H1 (cell line): ENCODE measurements around the gene VPS13D. TPM values are rescaled to one million over a fixed set of nuclear protein-coding genes. Genes with fewer than 3 reads are reported as not detected.

ENCODE experiments used
- CTCF ChIA-PET: fragments of 300-600 bp; sonication (Branson Sonifier 250); formaldehyde crosslinking; loops from one replicate; lab custom pipeline; 2021; ENCODE audit not compliant: partially characterized antibody; lab: Charles Lee
- POLR2A ChIA-PET: fragments of 300-600 bp; sonication (Branson Sonifier 250); formaldehyde crosslinking; loops from one replicate; lab custom pipeline; 2021; ENCODE audit warnings: inconsistent platforms; ENCODE audit not compliant: partially characterized antibody; lab: Charles Lee
- DNase-seq, 2 experiments: peaks; one replicate each; pipeline versions ENCODE4 v3.0.0 to v3.0.0-alpha.2; 2010 to 2022; ENCODE audit warnings: low spot score in 2 of 2, low read depth in 1 of 2, mixed read lengths in 1 of 2
- FAIRE-seq: peaks from 2 replicates; lab custom pipeline; 2011; peaks lifted over from hg19 to GRCh38; lab: Jason Lieb, UNC
- H2AFZ ChIP-seq: 2 replicates; pipeline ENCODE4 v1.8.1; 2012; ENCODE audit warnings: low read length, inconsistent platforms
- H2AK5ac ChIP-seq: 2 replicates; pipeline ENCODE4 v1.6.1; 2013; ENCODE audit warnings: low read depth, low read length
- H2BK120ac ChIP-seq: replicated peaks from 2 replicates; pipeline ENCODE3; 2013; ENCODE audit warnings: low read depth, low read length, inconsistent platforms
- H2BK12ac ChIP-seq: 2 replicates; pipeline ENCODE4 v1.6.1; 2013; ENCODE audit warnings: low read depth, low read length
- H2BK15ac ChIP-seq: 2 replicates; pipeline ENCODE4 v1.6.1; 2013; ENCODE audit warnings: low read length
- H2BK20ac ChIP-seq: 2 replicates; pipeline ENCODE4 v1.6.1; 2013; ENCODE audit warnings: low read length
- H2BK5ac ChIP-seq: 2 replicates; pipeline ENCODE4 v1.6.1; 2013; ENCODE audit warnings: low read depth, low read length
- H3K14ac ChIP-seq: 2 replicates; pipeline ENCODE4 v1.6.1; 2013; ENCODE audit warnings: inconsistent platforms; ENCODE audit not compliant: insufficient read length
- H3K18ac ChIP-seq: 2 replicates; pipeline ENCODE4 v1.6.1; 2013; ENCODE audit warnings: low read length; ENCODE audit errors: extremely low read depth
- H3K23ac ChIP-seq: 2 replicates; pipeline ENCODE4 v1.6.1; 2013; ENCODE audit warnings: inconsistent platforms; ENCODE audit not compliant: insufficient read length
- H3K23me2 ChIP-seq: 2 replicates; pipeline ENCODE4 v1.6.1; 2013; ENCODE audit warnings: low read depth, low read length
- H3K27ac ChIP-seq: 2 replicates; pipeline ENCODE4 v1.6.1; 2011; ENCODE audit warnings: low read depth, low read length, inconsistent platforms
- H3K27me3 ChIP-seq, 4 experiments: replicated peaks in 1 of 4; 1 replicate in 1 of 4; 2 replicates in 3 of 4; pipeline versions ENCODE4 v1.6.1 to v1.8.1; 2011 to 2013; ENCODE audit warnings: low read length in 3 of 4, mild to moderate bottlenecking in 3 of 4, inconsistent platforms in 2 of 4, mixed read lengths in 2 of 4, moderate library complexity in 1 of 4; ENCODE audit not compliant: control insufficient read depth in 3 of 4, insufficient read depth in 3 of 4; ENCODE audit errors: extremely low read depth in 1 of 4
- H3K36me3 ChIP-seq, 4 experiments: 2 replicates each; pipeline versions ENCODE4 v1.6.1 to v1.8.1; 2011 to 2013; ENCODE audit warnings: mild to moderate bottlenecking in 4 of 4, low read length in 3 of 4, moderate library complexity in 2 of 4, control low read depth in 1 of 4, inconsistent platforms in 1 of 4; ENCODE audit not compliant: insufficient read depth in 4 of 4, control insufficient read depth in 2 of 4
- H3K4ac ChIP-seq: replicated peaks from 2 replicates; pipeline ENCODE3; 2013; ENCODE audit warnings: low read length, low read depth, mixed read lengths, inconsistent platforms; ENCODE audit not compliant: insufficient read length
- H3K4me1 ChIP-seq, 4 experiments: replicated peaks in 1 of 4; 1 replicate in 1 of 4; 2 replicates in 3 of 4; pipeline versions ENCODE4 v1.6.1 to v1.8.1; 2011 to 2013; ENCODE audit warnings: low read length in 3 of 4, inconsistent platforms in 2 of 4, mixed read lengths in 1 of 4; ENCODE audit not compliant: insufficient read depth in 4 of 4, control insufficient read depth in 3 of 4
- H3K4me2 ChIP-seq, 2 experiments: 2 replicates each; pipeline versions ENCODE4 v1.6.1 to v1.8.1; 2011 to 2013; ENCODE audit warnings: low read depth in 2 of 2, low read length in 2 of 2, control low read depth in 1 of 2, inconsistent platforms in 1 of 2, mild to moderate bottlenecking in 1 of 2; ENCODE audit not compliant: insufficient read depth in 1 of 2
- H3K4me3 ChIP-seq, 4 experiments: fragments of 200-600, 300-600 bp in 1 of 4; sonication (generic), shearing (Covaris generic), sonication (Bioruptor Twin) in 1 of 4; 2 replicates each; pipeline versions ENCODE4 v1.5.1 to v1.8.1; 2011 to 2016; ENCODE audit warnings: low read length in 4 of 4, low read depth in 3 of 4, control low read depth in 2 of 4, inconsistent platforms in 2 of 4, mild to moderate bottlenecking in 2 of 4, mixed read lengths in 1 of 4, moderate library complexity in 1 of 4; ENCODE audit not compliant: insufficient read depth in 2 of 4; ENCODE audit errors: extremely low read depth in 1 of 4
- H3K56ac ChIP-seq: replicated peaks from 2 replicates; pipeline ENCODE3; 2013; ENCODE audit warnings: low read depth, mild to moderate bottlenecking, mixed read lengths, low read length, inconsistent platforms; ENCODE audit not compliant: insufficient read length
- H3K79me1 ChIP-seq: 2 replicates; pipeline ENCODE4 v1.6.1; 2013; ENCODE audit warnings: low read depth, low read length, control low read depth
- H3K79me2 ChIP-seq, 2 experiments: 2 replicates each; pipeline versions ENCODE4 v1.6.1 to v1.8.1; 2012 to 2013; ENCODE audit warnings: low read length in 2 of 2, mild to moderate bottlenecking in 2 of 2, inconsistent platforms in 1 of 2; ENCODE audit not compliant: insufficient read depth in 2 of 2, control insufficient read depth in 1 of 2
- H3K9ac ChIP-seq, 4 experiments: replicated peaks in 1 of 4; 1 replicate in 1 of 4; 2 replicates in 3 of 4; pipeline versions ENCODE4 v1.6.1 to v1.8.1; 2011 to 2013; ENCODE audit warnings: low read depth in 3 of 4, low read length in 3 of 4, control low read depth in 2 of 4, mild to moderate bottlenecking in 2 of 4, moderate library complexity in 2 of 4, inconsistent platforms in 1 of 4; ENCODE audit errors: extremely low read depth in 1 of 4
- H3K9me3 ChIP-seq, 2 experiments: 2 replicates each; pipeline versions ENCODE4 v1.6.1 to v1.8.1; 2012 to 2013; ENCODE audit warnings: mild to moderate bottlenecking in 2 of 2, moderate library complexity in 2 of 2, control low read depth in 1 of 2, inconsistent platforms in 1 of 2, low read depth in 1 of 2, low read length in 1 of 2, mixed read lengths in 1 of 2; ENCODE audit not compliant: insufficient read depth in 2 of 2
- H4K20me1 ChIP-seq, 2 experiments: replicated peaks in 1 of 2; 2 replicates each; pipeline versions ENCODE3 to v1.8.1; 2011 to 2013; ENCODE audit warnings: inconsistent platforms in 2 of 2, low read length in 2 of 2, mild to moderate bottlenecking in 1 of 2; ENCODE audit not compliant: insufficient read depth in 2 of 2, control insufficient read depth in 1 of 2
- H4K5ac ChIP-seq: 2 replicates; pipeline ENCODE4 v1.6.1; 2013; ENCODE audit warnings: low read length, low read depth, mixed read lengths, inconsistent platforms; ENCODE audit not compliant: insufficient read length
- H4K8ac ChIP-seq: 2 replicates; pipeline ENCODE4 v1.8.0; 2013; ENCODE audit warnings: mild to moderate bottlenecking, moderate library complexity, low read length, inconsistent platforms; ENCODE audit not compliant: insufficient read depth; ENCODE audit errors: extremely low read depth
- H4K91ac ChIP-seq: replicated peaks from 2 replicates; pipeline ENCODE3; 2013; ENCODE audit warnings: low read length, mixed read lengths, inconsistent platforms; ENCODE audit not compliant: insufficient read length
- CTBP2 ChIP-seq: IDR thresholded peaks from 2 replicates; pipeline ENCODE4 v1.7.0; 2011; ENCODE audit warnings: borderline replicate concordance, mild to moderate bottlenecking, moderate library complexity, mixed read lengths, low read length; ENCODE audit not compliant: insufficient read depth, insufficient read length
- RAD21 ChIP-seq, 2 experiments: IDR thresholded peaks in 1 of 2; conservative IDR thresholded peaks in 1 of 2; 2 replicates each; pipeline ENCODE4 v1.6.1; 2011; ENCODE audit warnings: low read depth in 2 of 2, low read length in 2 of 2, improper control_type of control experiment in 1 of 2, inconsistent platforms in 1 of 2, mild to moderate bottlenecking in 1 of 2, moderate library complexity in 1 of 2
- WGBS, 2 experiments: shearing (Covaris generic) in 1 of 2; methylation state at CpG; one replicate each; pipeline versions ENCODE4 v1.1.6 to v1.1.7; 2013 to 2015; ENCODE audit warnings: low lambda C conversion rate in 2 of 2, mixed read lengths in 2 of 2, inconsistent platforms in 1 of 2, low coverage in 1 of 2, missing lambda C conversion rate in 1 of 2; ENCODE audit not compliant: insufficient replicate concordance in 2 of 2, insufficient coverage in 1 of 2, insufficient read length in 1 of 2; ENCODE audit errors: extremely low coverage in 1 of 2, missing lambda C conversion rate in 1 of 2; 5-methylcytosine and 5-hydroxymethylcytosine counted together
- polyA plus RNA-seq, 7 experiments: library from polyadenylated mRNA; depleted of rRNA in 3 of 7; stranded (reverse) in 5 of 7; unstranded in 2 of 7; fragments of >200 nt in 5 of 7; fragments of 200-250 nt in 2 of 7; gene quantifications; 1 replicate in 5 of 7; 2 replicates in 1 of 7; 4 replicates in 1 of 7; pipeline versions ENCODE4 v1.2.1 to v1.2.3, GENCODE V29; 2011 to 2013; ENCODE audit warnings: missing spikeins in 2 of 7, mixed read lengths in 2 of 7
- total RNA-seq: library from RNA; stranded (reverse); fragmentation: NEBNext Ultra II Directional; extraction: Animal tissue kit (Norgen Biotek cat#: 25700); gene quantifications from 2 replicates; pipeline ENCODE4 v1.2.1, GENCODE V29; 2021

The VPS13D gene
- total and polyA plus RNA-seq, 2 of the 8 experiments (the other 6 are each of a cell fraction or from before 2014, with no cell fraction given): 10.9 to 31.2 TPM

GRCh38 chr1:12420171-12420570 is 190.3 kb downstream of the VPS13D start:
- H2BK12ac ChIP-seq: no peak overlapping the region
- POLR2A ChIA-PET: no interaction called here
- no peak overlapping the region for H2BK15ac ChIP-seq
- no peak overlapping the region for H3K4me3 ChIP-seq
- H3K27me3 ChIP-seq: no peaks in the 10 kb centered on the region
- H4K20me1 ChIP-seq: no peaks in the 10 kb centered on the region
- H3K56ac ChIP-seq: no peak overlapping the region
- no peak overlapping the region for H3K9ac ChIP-seq
- no peak overlapping the region for H2AK5ac ChIP-seq
- H2BK20ac ChIP-seq: no peak overlapping the region
- no peak overlapping the region for H2BK5ac ChIP-seq
- no peak for DNase-seq
- FAIRE-seq: no peak
- H3K14ac ChIP-seq: no peak overlapping the region
- H3K9me3 ChIP-seq: no peaks in the 10 kb centered on the region
- no peaks in the 10 kb centered on the region for H3K4me1 ChIP-seq
- H2BK120ac ChIP-seq: no peak overlapping the region
- no peaks in the 10 kb centered on the region for H3K79me2 ChIP-seq
- H3K79me1 ChIP-seq: no peaks in the 10 kb centered on the region
- no peak overlapping the region for H4K91ac ChIP-seq
- CTCF ChIA-PET: no interaction called here
- H3K4ac ChIP-seq: no peak overlapping the region
- H3K36me3 ChIP-seq: peaks cover 0 to 10% (median 2%) of the 10 kb centered on the region in 4 experiments; a peak in 2 of 8 replicates
- 84 to 100% methylated on average over 1 to 2 of the region's 2 CpGs for WGBS, 2 experiments
- H3K27ac ChIP-seq: no peak overlapping the region
- no peak overlapping the region for H3K18ac ChIP-seq
- no peak overlapping the region for H3K23ac ChIP-seq
- H4K8ac ChIP-seq: no peak overlapping the region
- H2AFZ ChIP-seq: no peak overlapping the region
- no peak overlapping the region for H3K4me2 ChIP-seq
- H3K23me2 ChIP-seq: no peaks in the 10 kb centered on the region
- no peak overlapping the region for H4K5ac ChIP-seq
- TF ChIP-seq CTBP2: no peak
- TF ChIP-seq RAD21 (IDR thresholded peaks at IDR 0.05 in 1 of 2, conservative IDR thresholded peaks at IDR 0.05 in 1 of 2; ENCODE audit: low read depth in 2 of 2, low read length in 2 of 2): no peak
